H1 (cell line): ENCODE data around the gene XPO1. TPM values are rescaled to one million over a fixed set of nuclear protein-coding genes. Genes with fewer than 3 reads are reported as not detected.

Experiments
- CTCF ChIA-PET: fragments of 300-600 bp; sonication (Branson Sonifier 250); formaldehyde crosslinking; loops from one replicate; lab custom pipeline; 2021; ENCODE audit not compliant: partially characterized antibody; lab: Charles Lee
- POLR2A ChIA-PET: fragments of 300-600 bp; sonication (Branson Sonifier 250); formaldehyde crosslinking; loops from one replicate; lab custom pipeline; 2021; ENCODE audit warnings: inconsistent platforms; ENCODE audit not compliant: partially characterized antibody; lab: Charles Lee
- DNase-seq, 2 experiments: peaks; one replicate each; pipeline versions ENCODE4 v3.0.0 to v3.0.0-alpha.2; 2010 to 2022; ENCODE audit warnings: low spot score in 2 of 2, low read depth in 1 of 2, mixed read lengths in 1 of 2
- FAIRE-seq: peaks from 2 replicates; lab custom pipeline; 2011; peaks lifted over from hg19 to GRCh38; lab: Jason Lieb, UNC
- H2AFZ ChIP-seq: 2 replicates; pipeline ENCODE4 v1.8.1; 2012; ENCODE audit warnings: low read length, inconsistent platforms
- H2AK5ac ChIP-seq: 2 replicates; pipeline ENCODE4 v1.6.1; 2013; ENCODE audit warnings: low read depth, low read length
- H2BK120ac ChIP-seq: replicated peaks from 2 replicates; pipeline ENCODE3; 2013; ENCODE audit warnings: low read depth, low read length, inconsistent platforms
- H2BK12ac ChIP-seq: 2 replicates; pipeline ENCODE4 v1.6.1; 2013; ENCODE audit warnings: low read depth, low read length
- H2BK15ac ChIP-seq: 2 replicates; pipeline ENCODE4 v1.6.1; 2013; ENCODE audit warnings: low read length
- H2BK20ac ChIP-seq: 2 replicates; pipeline ENCODE4 v1.6.1; 2013; ENCODE audit warnings: low read length
- H2BK5ac ChIP-seq: 2 replicates; pipeline ENCODE4 v1.6.1; 2013; ENCODE audit warnings: low read depth, low read length
- H3K14ac ChIP-seq: 2 replicates; pipeline ENCODE4 v1.6.1; 2013; ENCODE audit warnings: inconsistent platforms; ENCODE audit not compliant: insufficient read length
- H3K18ac ChIP-seq: 2 replicates; pipeline ENCODE4 v1.6.1; 2013; ENCODE audit warnings: low read length; ENCODE audit errors: extremely low read depth
- H3K23ac ChIP-seq: 2 replicates; pipeline ENCODE4 v1.6.1; 2013; ENCODE audit warnings: inconsistent platforms; ENCODE audit not compliant: insufficient read length
- H3K23me2 ChIP-seq: 2 replicates; pipeline ENCODE4 v1.6.1; 2013; ENCODE audit warnings: low read depth, low read length
- H3K27ac ChIP-seq: 2 replicates; pipeline ENCODE4 v1.6.1; 2011; ENCODE audit warnings: low read depth, low read length, inconsistent platforms
- H3K27me3 ChIP-seq, 4 experiments: replicated peaks in 1 of 4; 1 replicate in 1 of 4; 2 replicates in 3 of 4; pipeline versions ENCODE4 v1.6.1 to v1.8.1; 2011 to 2013; ENCODE audit warnings: low read length in 3 of 4, mild to moderate bottlenecking in 3 of 4, inconsistent platforms in 2 of 4, mixed read lengths in 2 of 4, moderate library complexity in 1 of 4; ENCODE audit not compliant: control insufficient read depth in 3 of 4, insufficient read depth in 3 of 4; ENCODE audit errors: extremely low read depth in 1 of 4
- H3K36me3 ChIP-seq, 4 experiments: 2 replicates each; pipeline versions ENCODE4 v1.6.1 to v1.8.1; 2011 to 2013; ENCODE audit warnings: mild to moderate bottlenecking in 4 of 4, low read length in 3 of 4, moderate library complexity in 2 of 4, control low read depth in 1 of 4, inconsistent platforms in 1 of 4; ENCODE audit not compliant: insufficient read depth in 4 of 4, control insufficient read depth in 2 of 4
- H3K4ac ChIP-seq: replicated peaks from 2 replicates; pipeline ENCODE3; 2013; ENCODE audit warnings: low read length, low read depth, mixed read lengths, inconsistent platforms; ENCODE audit not compliant: insufficient read length
- H3K4me1 ChIP-seq, 4 experiments: replicated peaks in 1 of 4; 1 replicate in 1 of 4; 2 replicates in 3 of 4; pipeline versions ENCODE4 v1.6.1 to v1.8.1; 2011 to 2013; ENCODE audit warnings: low read length in 3 of 4, inconsistent platforms in 2 of 4, mixed read lengths in 1 of 4; ENCODE audit not compliant: insufficient read depth in 4 of 4, control insufficient read depth in 3 of 4
- H3K4me2 ChIP-seq, 2 experiments: 2 replicates each; pipeline versions ENCODE4 v1.6.1 to v1.8.1; 2011 to 2013; ENCODE audit warnings: low read depth in 2 of 2, low read length in 2 of 2, control low read depth in 1 of 2, inconsistent platforms in 1 of 2, mild to moderate bottlenecking in 1 of 2; ENCODE audit not compliant: insufficient read depth in 1 of 2
- H3K4me3 ChIP-seq, 4 experiments: fragments of 200-600, 300-600 bp in 1 of 4; sonication (generic), shearing (Covaris generic), sonication (Bioruptor Twin) in 1 of 4; 2 replicates each; pipeline versions ENCODE4 v1.5.1 to v1.8.1; 2011 to 2016; ENCODE audit warnings: low read length in 4 of 4, low read depth in 3 of 4, control low read depth in 2 of 4, inconsistent platforms in 2 of 4, mild to moderate bottlenecking in 2 of 4, mixed read lengths in 1 of 4, moderate library complexity in 1 of 4; ENCODE audit not compliant: insufficient read depth in 2 of 4; ENCODE audit errors: extremely low read depth in 1 of 4
- H3K56ac ChIP-seq: replicated peaks from 2 replicates; pipeline ENCODE3; 2013; ENCODE audit warnings: low read depth, mild to moderate bottlenecking, mixed read lengths, low read length, inconsistent platforms; ENCODE audit not compliant: insufficient read length
- H3K79me1 ChIP-seq: 2 replicates; pipeline ENCODE4 v1.6.1; 2013; ENCODE audit warnings: low read depth, low read length, control low read depth
- H3K79me2 ChIP-seq, 2 experiments: 2 replicates each; pipeline versions ENCODE4 v1.6.1 to v1.8.1; 2012 to 2013; ENCODE audit warnings: low read length in 2 of 2, mild to moderate bottlenecking in 2 of 2, inconsistent platforms in 1 of 2; ENCODE audit not compliant: insufficient read depth in 2 of 2, control insufficient read depth in 1 of 2
- H3K9ac ChIP-seq, 4 experiments: replicated peaks in 1 of 4; 1 replicate in 1 of 4; 2 replicates in 3 of 4; pipeline versions ENCODE4 v1.6.1 to v1.8.1; 2011 to 2013; ENCODE audit warnings: low read depth in 3 of 4, low read length in 3 of 4, control low read depth in 2 of 4, mild to moderate bottlenecking in 2 of 4, moderate library complexity in 2 of 4, inconsistent platforms in 1 of 4; ENCODE audit errors: extremely low read depth in 1 of 4
- H3K9me3 ChIP-seq, 2 experiments: 2 replicates each; pipeline versions ENCODE4 v1.6.1 to v1.8.1; 2012 to 2013; ENCODE audit warnings: mild to moderate bottlenecking in 2 of 2, moderate library complexity in 2 of 2, control low read depth in 1 of 2, inconsistent platforms in 1 of 2, low read depth in 1 of 2, low read length in 1 of 2, mixed read lengths in 1 of 2; ENCODE audit not compliant: insufficient read depth in 2 of 2
- H4K20me1 ChIP-seq, 2 experiments: replicated peaks in 1 of 2; 2 replicates each; pipeline versions ENCODE3 to v1.8.1; 2011 to 2013; ENCODE audit warnings: inconsistent platforms in 2 of 2, low read length in 2 of 2, mild to moderate bottlenecking in 1 of 2; ENCODE audit not compliant: insufficient read depth in 2 of 2, control insufficient read depth in 1 of 2
- H4K5ac ChIP-seq: 2 replicates; pipeline ENCODE4 v1.6.1; 2013; ENCODE audit warnings: low read length, low read depth, mixed read lengths, inconsistent platforms; ENCODE audit not compliant: insufficient read length
- H4K8ac ChIP-seq: 2 replicates; pipeline ENCODE4 v1.8.0; 2013; ENCODE audit warnings: mild to moderate bottlenecking, moderate library complexity, low read length, inconsistent platforms; ENCODE audit not compliant: insufficient read depth; ENCODE audit errors: extremely low read depth
- H4K91ac ChIP-seq: replicated peaks from 2 replicates; pipeline ENCODE3; 2013; ENCODE audit warnings: low read length, mixed read lengths, inconsistent platforms; ENCODE audit not compliant: insufficient read length
- CTCF ChIP-seq, 3 experiments: IDR thresholded peaks; 1 replicate in 2 of 3; 2 replicates in 1 of 3; pipeline versions ENCODE4 v1.5.1 to v1.6.1; 2011; ENCODE audit warnings: low read length in 3 of 3, mild to moderate bottlenecking in 3 of 3, inconsistent platforms in 2 of 3, low read depth in 1 of 3, moderate library complexity in 1 of 3; ENCODE audit not compliant: insufficient read depth in 1 of 3; ENCODE audit errors: control extremely low read depth in 1 of 3
- POLR2AphosphoS5 ChIP-seq: IDR thresholded peaks from 2 replicates; pipeline ENCODE4 v1.6.1; 2011; ENCODE audit warnings: low read depth, low read length
- WGBS, 2 experiments: shearing (Covaris generic) in 1 of 2; methylation state at CpG; one replicate each; pipeline versions ENCODE4 v1.1.6 to v1.1.7; 2013 to 2015; ENCODE audit warnings: low lambda C conversion rate in 2 of 2, mixed read lengths in 2 of 2, inconsistent platforms in 1 of 2, low coverage in 1 of 2, missing lambda C conversion rate in 1 of 2; ENCODE audit not compliant: insufficient replicate concordance in 2 of 2, insufficient coverage in 1 of 2, insufficient read length in 1 of 2; ENCODE audit errors: extremely low coverage in 1 of 2, missing lambda C conversion rate in 1 of 2; 5-methylcytosine and 5-hydroxymethylcytosine counted together
- polyA plus RNA-seq, 7 experiments: library from polyadenylated mRNA; depleted of rRNA in 3 of 7; stranded (reverse) in 5 of 7; unstranded in 2 of 7; fragments of >200 nt in 5 of 7; fragments of 200-250 nt in 2 of 7; gene quantifications; 1 replicate in 5 of 7; 2 replicates in 1 of 7; 4 replicates in 1 of 7; pipeline versions ENCODE4 v1.2.1 to v1.2.3, GENCODE V29; 2011 to 2013; ENCODE audit warnings: missing spikeins in 2 of 7, mixed read lengths in 2 of 7
- total RNA-seq: library from RNA; stranded (reverse); fragmentation: NEBNext Ultra II Directional; extraction: Animal tissue kit (Norgen Biotek cat#: 25700); gene quantifications from 2 replicates; pipeline ENCODE4 v1.2.1, GENCODE V29; 2021

Gene XPO1
- total and polyA plus RNA-seq, 2 of the 8 experiments (the other 6 are each of a cell fraction or from before 2014, with no cell fraction given): 110 to 296 TPM

GRCh38 chr2:61437170-61437569 is 101.0 kb downstream of the XPO1 start:
- Histone ChIP-seq H3K27me3 (no peaks in the 10 kb centered on the region), H4K5ac (no peak overlapping the region), H2BK120ac (no peak overlapping the region), H3K4me1 (peaks cover 0 to 18% (median 5%) of the 10 kb centered on the region in 4 experiments; a peak in 6 of 7 replicates), H2BK5ac (no peak overlapping the region), H2AFZ (no peak overlapping the region), H4K20me1 (peaks cover 21 to 38% of the 10 kb centered on the region in 2 experiments), H4K8ac (no peak overlapping the region), H3K14ac (no peak overlapping the region), H3K56ac (no peak overlapping the region), H2BK12ac (no peak overlapping the region), H3K4me2 (no peak overlapping the region), H3K23me2 (no peaks in the 10 kb centered on the region), H3K79me1 (peaks cover 27% of the 10 kb centered on the region), H4K91ac (no peak overlapping the region), H3K9ac (no peak overlapping the region), H3K4ac (no peak overlapping the region), H3K9me3 (no peaks in the 10 kb centered on the region), H2AK5ac (no peak overlapping the region), H3K23ac (no peak overlapping the region), H3K79me2 (peaks cover 35 to 98% of the 10 kb centered on the region in 2 experiments), H2BK20ac (no peak overlapping the region), H3K18ac (no peak overlapping the region), H3K27ac (no peak overlapping the region), H3K4me3 (no peak overlapping the region), H2BK15ac (no peak overlapping the region), H3K36me3 (no peaks in the 10 kb centered on the region)
- ChIA-PET CTCF (interaction anchor here (4.8 kb wide), 1 partner anchor 11 kb away, joined by 24 read pairs; no protein-coding TSS in a partner anchor), POLR2A (no interaction called here)
- FAIRE-seq (no peak), DNase-seq (no peak)
- TF ChIP-seq POLR2AphosphoS5 (no peak), CTCF (IDR thresholded peaks at IDR 0.05; ENCODE audit: control extremely low read depth in 1 of 3, insufficient read depth in 1 of 3, low read depth in 1 of 3, low read length in 3 of 3) (no peak)
- WGBS, 2 experiments: 87% methylated on average over 4 of the region's 4 CpGs; no CpG with 5 or more reads in 1 of the 2 experiments
